ENCODE data around the gene POLR3E. TPM values are rescaled to one million over a fixed set of nuclear protein-coding genes. Genes with fewer than 3 reads are reported as not detected.

POLR3E gene
- total and polyA plus RNA-seq, 2 experiments from 2014 or later = 14.0 to 20.8 TPM

DNA sequence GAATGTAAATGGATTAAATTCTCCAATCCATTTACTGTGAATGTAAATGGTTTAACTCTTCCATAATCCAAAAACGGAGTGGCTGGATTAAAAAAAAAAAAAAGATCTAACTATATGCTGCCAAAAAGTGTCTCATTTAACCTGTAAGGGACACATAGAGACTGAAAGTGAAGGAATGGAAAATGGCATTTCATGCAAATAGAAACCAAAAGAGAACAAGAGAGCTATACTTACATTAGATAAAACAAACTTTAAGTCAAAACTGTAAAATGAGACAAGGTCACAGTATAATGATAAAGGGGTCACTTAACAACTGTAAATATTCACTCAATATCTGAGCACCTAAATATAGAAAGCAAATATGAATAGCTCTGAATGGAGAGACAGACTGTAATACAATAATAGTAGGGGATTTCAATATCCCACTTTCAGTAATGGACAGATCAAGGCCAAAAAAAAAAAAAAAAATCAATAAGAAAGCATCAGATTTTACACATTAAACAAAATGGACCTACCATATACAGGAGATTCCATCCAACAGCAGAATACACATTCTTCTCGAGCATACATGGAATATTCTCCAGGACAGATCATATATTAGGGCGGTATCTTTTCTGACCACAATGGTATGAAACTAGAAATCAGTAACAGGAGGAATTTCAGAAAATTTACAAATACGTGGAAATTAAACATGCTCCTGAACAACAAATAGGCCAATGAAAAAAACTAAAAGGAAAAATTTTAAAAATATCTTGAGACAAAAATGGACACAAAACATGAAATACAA, 40.8 kb downstream of the POLR3E start:
- Histone ChIP-seq H3K9me2 (ENCODE audit: insufficient read depth) (no peaks in the 10 kb centered on the region), H3F3A (ENCODE audit: insufficient read depth) (peaks cover 38% of the 10 kb centered on the region), H3K9me3 (ENCODE audit: low read depth) (no peaks in the 10 kb centered on the region), H3K4me1 (ENCODE audit: insufficient read depth) (no peaks in the 10 kb centered on the region), H2AFZ (no peak overlapping the region), H3K27me3 (replicated peaks; ENCODE audit: insufficient read depth) (no peaks in the 10 kb centered on the region), H3K27ac (no peak overlapping the region), H3K4me2 (ENCODE audit: unreplicated experiment) (no peak overlapping the region), H4K20me1 (ENCODE audit: insufficient read depth) (no peaks in the 10 kb centered on the region), H3K36me3 (ENCODE audit: low read depth) (peaks cover 54% of the 10 kb centered on the region), H3K9ac (no peak overlapping the region), H3K79me2 (ENCODE audit: insufficient read depth) (peaks cover 70% of the 10 kb centered on the region), H3K4me3 (no peak overlapping the region)
- TF ChIP-seq EZH2 (IDR thresholded peaks at IDR 0.05; ENCODE audit: insufficient read depth, poor library complexity, severe bottlenecking) (no peak), EZH2phosphoT487 (IDR thresholded peaks at IDR 0.05; ENCODE audit: insufficient read depth, low read depth) (no peak)
- WGBS, 2 experiments (ENCODE audit: low coverage in 1 of 2, low lambda C conversion rate in 2 of 2, missing lambda C conversion rate in 2 of 2) = 97 to 100% methylated on average over 4 of the region's 4 CpGs
- in situ Hi-C loops (cut with MboI) = no loop called here
- no peak for DNase-seq

DNA sequence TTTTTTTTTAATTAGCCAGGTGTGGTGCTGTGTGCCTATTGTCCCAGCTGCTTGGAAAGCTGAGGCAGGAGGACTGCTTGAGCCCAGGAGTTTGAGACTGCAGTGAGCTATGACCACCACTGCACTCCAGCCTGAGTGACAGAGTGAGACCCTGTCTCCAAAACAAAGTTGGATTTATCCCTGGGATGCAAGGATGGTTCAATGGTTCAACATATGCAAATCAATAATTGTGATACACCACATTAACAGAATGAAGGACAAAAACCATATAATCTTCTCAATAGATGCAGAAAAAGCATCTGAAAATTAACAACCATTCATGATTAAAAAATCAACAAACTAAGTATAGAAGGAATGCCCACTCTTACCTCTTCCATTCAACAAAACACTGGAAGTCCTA, 43.7 kb downstream of the POLR3E start:
- Histone ChIP-seq H3K36me3 (ENCODE audit: low read depth) (peaks cover 48% of the 10 kb centered on the region), H3K27ac (no peak overlapping the region), H3K9me2 (ENCODE audit: insufficient read depth) (no peaks in the 10 kb centered on the region), H3F3A (ENCODE audit: insufficient read depth) (peaks cover 16% of the 10 kb centered on the region; the same call in 1 of the 2 replicates), H3K27me3 (replicated peaks; ENCODE audit: insufficient read depth) (no peaks in the 10 kb centered on the region), H3K4me1 (ENCODE audit: insufficient read depth) (no peaks in the 10 kb centered on the region), H4K20me1 (ENCODE audit: insufficient read depth) (no peaks in the 10 kb centered on the region), H3K9ac (no peak overlapping the region), H2AFZ (no peak overlapping the region), H3K4me3 (no peak overlapping the region), H3K9me3 (ENCODE audit: low read depth) (no peaks in the 10 kb centered on the region), H3K4me2 (ENCODE audit: unreplicated experiment) (no peak overlapping the region), H3K79me2 (ENCODE audit: insufficient read depth) (peaks cover 74% of the 10 kb centered on the region)
- TF ChIP-seq EZH2 (IDR thresholded peaks at IDR 0.05; ENCODE audit: insufficient read depth, poor library complexity, severe bottlenecking) (no peak), EZH2phosphoT487 (IDR thresholded peaks at IDR 0.05; ENCODE audit: insufficient read depth, low read depth) (no peak)
- in situ Hi-C loops (cut with MboI) = no loop called here
- no peak for DNase-seq

DNA sequence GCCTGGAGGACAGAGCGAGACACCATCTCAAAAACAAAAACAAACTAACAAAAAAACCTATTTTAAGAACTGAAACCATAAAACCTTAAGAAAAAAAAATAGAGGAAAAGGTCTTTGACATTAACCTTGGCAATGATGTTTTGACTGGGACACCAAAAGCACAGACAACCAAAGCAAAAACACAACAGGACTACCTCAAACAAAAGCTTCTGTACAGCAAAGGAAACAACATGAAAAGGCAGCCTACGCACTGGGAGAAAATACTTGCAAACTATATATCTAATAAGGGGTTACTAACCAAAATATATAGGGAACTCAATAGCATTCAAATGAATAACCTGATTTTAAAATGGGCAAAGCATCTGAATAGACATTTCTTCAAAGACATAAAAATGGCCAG, 44.9 kb downstream of the POLR3E start:
- H3K27ac ChIP-seq = no peak overlapping the region
- no peaks in the 10 kb centered on the region for H4K20me1 ChIP-seq (ENCODE audit: insufficient read depth)
- H3K4me2 ChIP-seq (ENCODE audit: unreplicated experiment) = no peak overlapping the region
- WGBS, 2 experiments (ENCODE audit: low coverage in 1 of 2, low lambda C conversion rate in 2 of 2, missing lambda C conversion rate in 2 of 2) = 95% methylated on average over 2 of the region's 2 CpGs
- peaks cover 16% of the 10 kb centered on the region; the same call in 1 of the 2 replicates for H3F3A ChIP-seq (ENCODE audit: insufficient read depth)
- H3K79me2 ChIP-seq (ENCODE audit: insufficient read depth) = peaks cover 74% of the 10 kb centered on the region
- no peaks in the 10 kb centered on the region for H3K4me1 ChIP-seq (ENCODE audit: insufficient read depth)
- no peak overlapping the region for H3K9ac ChIP-seq
- no peaks in the 10 kb centered on the region for H3K9me2 ChIP-seq (ENCODE audit: insufficient read depth)
- no peak for DNase-seq
- no peak for TF ChIP-seq EZH2phosphoT487 (IDR thresholded peaks at IDR 0.05; ENCODE audit: insufficient read depth, low read depth)
- no peak for TF ChIP-seq EZH2 (IDR thresholded peaks at IDR 0.05; ENCODE audit: insufficient read depth, poor library complexity, severe bottlenecking)
- no peaks in the 10 kb centered on the region for H3K9me3 ChIP-seq (ENCODE audit: low read depth)
- no peak overlapping the region for H3K4me3 ChIP-seq
- H3K27me3 ChIP-seq (replicated peaks; ENCODE audit: insufficient read depth) = no peaks in the 10 kb centered on the region
- peaks cover 50% of the 10 kb centered on the region for H3K36me3 ChIP-seq (ENCODE audit: low read depth)
- no peak overlapping the region for H2AFZ ChIP-seq
- in situ Hi-C loops (cut with MboI) = no loop called here

DNA sequence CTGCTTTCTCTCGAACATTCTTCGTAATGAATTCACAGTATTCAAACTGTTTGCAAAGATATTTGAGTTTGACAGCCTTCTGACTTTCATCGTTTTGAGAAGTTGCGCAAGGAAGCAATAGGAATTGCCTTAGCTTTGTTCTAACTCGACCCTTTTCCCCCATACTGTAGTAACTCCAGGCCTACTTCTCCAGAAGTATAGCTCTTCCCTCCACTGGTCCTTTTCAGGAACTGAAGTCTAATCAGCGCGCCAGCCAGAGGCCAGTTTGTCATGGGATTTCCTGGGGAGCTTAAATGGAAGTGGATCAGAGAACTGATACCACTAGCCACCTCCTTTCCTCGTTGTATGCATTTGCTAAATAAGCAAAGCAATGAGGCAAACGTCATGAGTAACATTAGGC, 49.3 kb downstream of the POLR3E start:
- H3K4me2 ChIP-seq (ENCODE audit: unreplicated experiment) = no peak overlapping the region
- peaks cover 99% of the 10 kb centered on the region for H3K79me2 ChIP-seq (ENCODE audit: insufficient read depth)
- peaks cover 10% of the 10 kb centered on the region for H3K4me1 ChIP-seq (ENCODE audit: insufficient read depth)
- H3K9ac ChIP-seq = no peak overlapping the region
- no peak for DNase-seq
- no peak for TF ChIP-seq EZH2 (IDR thresholded peaks at IDR 0.05; ENCODE audit: insufficient read depth, poor library complexity, severe bottlenecking)
- no peak for TF ChIP-seq EZH2phosphoT487 (IDR thresholded peaks at IDR 0.05; ENCODE audit: insufficient read depth, low read depth)
- no peak overlapping the region for H2AFZ ChIP-seq
- H3K9me2 ChIP-seq (ENCODE audit: insufficient read depth) = no peaks in the 10 kb centered on the region
- peaks cover 31% of the 10 kb centered on the region for H3F3A ChIP-seq (ENCODE audit: insufficient read depth)
- H3K27ac ChIP-seq = no peak overlapping the region
- H3K4me3 ChIP-seq = no peak overlapping the region
- no peaks in the 10 kb centered on the region for H3K9me3 ChIP-seq (ENCODE audit: low read depth)
- in situ Hi-C loops (cut with MboI) = no loop called here
- WGBS, 2 experiments (ENCODE audit: low coverage in 1 of 2, low lambda C conversion rate in 2 of 2, missing lambda C conversion rate in 2 of 2) = 77% methylated on average over 9 of the region's 9 CpGs
- H3K27me3 ChIP-seq (replicated peaks; ENCODE audit: insufficient read depth) = no peaks in the 10 kb centered on the region
- H3K36me3 ChIP-seq (ENCODE audit: low read depth) = peaks cover 67% of the 10 kb centered on the region
- H4K20me1 ChIP-seq (ENCODE audit: insufficient read depth) = no peaks in the 10 kb centered on the region
